ENCODE data around the gene XXYLT1.
"Not testable (repeated sequence)": the region's sequence is repeated elsewhere in the genome, so short reads cannot be mapped to it uniquely, and the experiment has no call there.

XXYLT1 gene

DNA sequence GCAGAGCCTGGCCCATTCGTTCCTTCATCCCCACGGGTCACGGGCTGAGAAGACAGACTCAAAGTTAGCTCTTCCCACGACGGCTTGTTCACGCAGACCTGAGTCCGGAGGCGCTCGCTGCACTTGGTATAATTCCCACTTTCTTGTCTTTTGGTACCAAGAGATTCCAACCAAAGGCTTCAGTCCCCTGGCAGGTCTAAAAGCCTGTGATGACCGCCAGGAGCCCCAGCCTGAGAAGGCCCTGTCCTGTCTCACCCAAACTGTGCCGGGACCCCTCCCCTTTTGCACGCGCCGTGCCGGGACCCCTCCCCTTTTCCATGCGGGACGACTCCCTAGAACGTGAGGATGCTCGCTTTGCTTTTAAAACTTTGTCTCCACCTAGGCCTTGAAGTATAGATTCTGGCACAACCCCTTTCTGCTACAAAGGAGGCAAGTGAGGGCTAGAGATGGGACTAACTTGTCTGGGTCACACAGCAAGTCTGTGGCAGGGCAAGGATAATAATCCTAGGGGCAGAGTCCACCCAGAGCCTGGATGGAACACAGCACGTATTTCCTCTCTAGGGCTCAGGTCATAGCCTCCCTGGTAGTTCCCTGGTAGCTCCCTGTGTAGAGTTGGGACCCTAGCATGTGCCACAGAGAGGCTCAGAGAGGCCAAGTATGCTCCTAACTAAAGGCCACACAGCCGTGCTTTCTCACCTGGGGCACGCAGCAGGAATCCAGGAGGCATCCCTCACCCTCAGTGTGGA is 211.3 kb downstream of the XXYLT1 start:
- DNase-seq, result no peak

- DNase-seq, result no peak
Observed at GRCh38 chr3:195059006-195059350, 212.0 kb downstream of the XXYLT1 start.

- no peak for DNase-seq
Observed at GRCh38 chr3:195058336-195059005, 212.5 kb downstream of the XXYLT1 start.

GRCh38 chr3:195057716-195058115 is 213.2 kb downstream of the XXYLT1 start:
- DNase-seq, result no peak

- DNase-seq, result no peak
Observed at GRCh38 chr3:195056506-195056905, 214.5 kb downstream of the XXYLT1 start.

- DNase-seq, result no peak
Observed at GRCh38 chr3:195054311-195054710, 216.6 kb downstream of the XXYLT1 start.

DNA sequence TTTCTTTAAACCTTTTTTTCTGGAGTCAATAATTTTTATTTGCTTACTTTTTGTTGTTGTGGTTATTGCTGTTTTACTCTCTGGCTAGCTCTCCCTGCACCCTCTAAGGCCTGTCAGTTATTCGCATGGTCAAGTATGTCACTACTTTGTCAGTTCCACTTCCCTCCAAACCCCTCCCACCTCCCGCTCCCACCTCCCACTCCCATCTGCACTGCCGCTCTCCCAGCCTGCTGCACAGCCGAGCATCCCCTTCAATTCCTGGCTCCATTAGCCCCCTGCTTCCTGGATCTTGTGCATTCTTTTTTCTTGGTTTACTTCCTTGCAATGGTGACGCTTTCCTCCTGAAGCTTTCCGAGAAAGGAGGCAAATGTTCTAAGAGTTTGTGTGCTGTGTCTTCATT is 218.0 kb downstream of the XXYLT1 start:
- no peak for DNase-seq

DNA sequence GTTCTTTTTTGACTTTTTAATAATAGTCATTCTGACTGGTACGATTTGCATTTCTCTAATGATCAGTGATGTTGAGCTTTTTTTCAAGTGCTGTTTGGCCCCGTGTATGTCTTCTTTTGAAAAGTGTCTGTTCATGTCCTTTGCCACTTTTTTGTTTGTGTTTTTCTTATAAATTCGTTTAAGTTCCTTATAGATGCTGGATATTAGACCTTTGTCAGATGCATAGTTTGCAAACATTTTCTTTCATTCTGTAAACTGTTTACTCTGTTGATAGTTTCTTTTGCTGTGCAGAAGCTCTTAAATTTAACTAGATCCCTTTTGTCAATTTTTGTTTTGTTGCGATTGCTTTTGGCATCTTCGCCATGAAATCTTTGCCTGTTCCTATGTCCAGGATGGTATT is 220.7 kb downstream of the XXYLT1 start:
- DNase-seq, result not testable (repeated sequence)

- DNase-seq, result no peak
Observed at GRCh38 chr3:195048059-195048905, 222.7 kb downstream of the XXYLT1 start.

GRCh38 chr3:195047536-195047935 is 223.4 kb downstream of the XXYLT1 start:
- no peak for DNase-seq

GRCh38 chr3:195046441-195046840 is 224.5 kb downstream of the XXYLT1 start:
- no peak for DNase-seq

DNA sequence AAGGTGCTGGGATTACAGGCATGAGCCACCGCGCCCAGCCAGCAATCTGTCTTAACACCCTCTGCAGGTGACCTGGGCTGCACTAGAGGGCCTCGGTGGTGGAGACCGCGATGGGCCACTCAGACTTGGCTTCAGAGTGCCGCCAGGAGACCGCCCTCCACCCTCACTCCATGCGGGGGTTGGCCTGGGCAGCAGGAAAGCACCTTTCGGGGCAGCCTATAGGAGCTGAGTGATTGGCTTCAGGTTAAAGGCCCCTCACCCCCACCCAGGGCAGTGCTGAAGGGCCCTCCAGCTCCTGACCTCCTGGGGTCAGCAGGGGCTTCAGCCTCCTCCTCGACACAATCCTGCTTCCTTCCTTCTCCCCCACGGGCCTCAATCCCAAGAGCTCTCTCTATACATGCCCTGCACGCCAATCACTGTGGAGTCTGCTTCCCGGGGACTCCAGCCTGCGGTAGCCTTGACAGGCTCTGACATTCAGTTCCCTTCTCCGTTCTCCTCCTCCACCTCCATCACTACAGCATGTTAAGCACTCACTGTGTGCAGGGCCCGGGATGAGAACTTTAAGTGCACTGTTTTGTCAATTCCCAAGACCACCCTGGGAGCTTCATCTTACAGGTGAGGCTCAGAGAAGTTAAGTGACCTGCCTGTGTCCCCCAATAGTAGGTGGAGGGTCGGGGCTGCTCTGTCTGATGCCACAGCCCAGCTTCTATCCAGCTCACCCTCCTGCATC is 225.3 kb downstream of the XXYLT1 start:
- no peak for DNase-seq

DNA sequence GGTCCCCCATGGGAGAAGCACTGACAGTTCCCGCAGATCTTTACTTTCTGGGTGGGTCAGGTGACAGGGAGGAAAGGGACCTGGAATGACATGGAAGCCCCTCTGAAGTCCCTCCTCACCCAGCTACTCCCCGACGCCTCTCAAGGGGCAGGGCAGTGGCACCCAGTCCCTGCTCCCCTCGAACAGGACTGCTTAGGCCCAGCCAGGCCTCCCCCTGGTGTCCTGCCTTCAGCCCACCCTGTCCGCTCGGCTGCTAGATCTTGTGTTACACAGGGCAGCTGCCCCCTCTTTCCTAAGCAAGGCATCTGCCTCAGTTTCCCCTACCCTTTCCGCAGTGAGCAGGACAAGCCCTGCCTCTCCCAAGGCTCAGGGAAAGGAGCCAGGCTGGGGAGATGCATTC is 226.5 kb downstream of the XXYLT1 start:
- no peak for DNase-seq

DNA sequence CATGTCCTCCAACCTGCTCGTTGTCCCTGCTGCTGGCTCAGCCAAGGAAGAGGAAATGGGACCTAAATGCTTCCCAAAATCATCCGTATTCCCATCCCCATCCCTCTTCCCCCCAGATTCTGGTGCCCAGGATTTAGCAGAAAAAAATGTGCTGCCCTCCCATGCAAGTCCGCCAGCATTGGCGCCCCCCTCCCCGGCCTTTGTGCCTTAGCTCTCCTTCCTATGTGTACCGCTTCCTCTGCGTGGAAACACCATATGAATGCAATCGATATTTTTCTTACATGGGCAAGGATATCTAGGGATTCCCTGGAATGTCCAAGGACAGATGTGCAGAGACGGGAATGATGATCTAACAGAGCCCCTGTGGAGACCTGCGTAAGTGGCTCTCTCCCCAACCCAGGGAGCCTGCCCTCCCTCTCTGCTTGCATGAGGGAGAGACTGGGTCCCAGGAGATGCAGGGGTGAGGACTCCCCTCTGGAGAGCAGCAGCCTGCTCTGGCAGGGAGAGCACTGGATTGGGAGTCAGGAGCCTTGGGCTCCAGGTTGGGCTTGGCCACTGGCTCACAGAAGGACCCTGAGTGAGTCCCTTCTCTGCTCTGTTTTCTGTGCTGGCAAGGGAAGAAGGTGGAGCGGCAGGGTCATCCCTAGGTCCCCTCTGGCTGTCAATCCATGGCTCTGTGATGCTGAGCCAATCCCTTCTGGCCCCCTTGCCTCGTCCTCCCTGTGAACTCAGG is 227.2 kb downstream of the XXYLT1 start:
- no peak for DNase-seq

DNA sequence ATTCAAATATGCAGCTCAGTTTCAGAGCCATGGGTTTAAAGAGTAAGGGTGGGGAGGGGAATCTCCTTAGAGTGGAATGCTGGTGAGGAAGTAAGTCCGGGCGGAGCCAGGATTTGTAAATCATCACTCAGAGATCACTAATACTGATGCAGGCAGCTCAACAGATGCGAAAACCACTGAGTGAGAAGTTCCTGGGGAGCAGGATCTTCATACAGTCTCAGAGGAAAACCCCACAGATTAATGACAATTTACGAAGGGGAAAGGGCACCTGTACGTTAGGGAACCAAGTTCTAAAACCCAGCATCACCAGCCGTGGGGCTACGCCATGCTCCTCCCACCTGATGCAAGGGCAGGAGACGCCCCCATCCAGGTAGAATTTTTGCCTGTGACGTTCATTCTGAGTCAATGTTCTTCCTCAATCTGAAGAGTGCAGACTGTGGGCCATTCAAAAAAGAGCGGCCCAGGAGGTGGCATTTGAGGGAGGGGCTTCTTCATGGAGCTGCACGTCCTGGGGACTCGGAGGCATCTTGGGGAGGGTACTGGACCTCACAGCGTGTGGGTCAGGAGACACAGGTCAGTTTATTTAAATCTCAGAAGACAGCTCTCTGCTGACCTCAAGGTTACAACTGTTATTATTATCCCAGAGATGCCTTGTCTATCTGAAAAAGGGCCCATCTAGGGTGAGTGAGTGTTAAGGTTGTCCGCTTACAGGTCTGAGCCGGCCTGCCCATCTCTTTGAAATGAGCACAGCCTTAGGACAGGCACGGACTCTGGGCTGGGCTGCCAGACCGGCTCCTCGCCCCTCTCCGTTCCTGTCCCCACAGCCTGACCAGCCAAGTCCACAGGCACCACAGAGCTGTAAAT is 228.0 kb downstream of the XXYLT1 start:
- no peak for DNase-seq

GRCh38 chr3:195041871-195042742 is 228.9 kb downstream of the XXYLT1 start:
- DNase-seq, result no peak

DNA sequence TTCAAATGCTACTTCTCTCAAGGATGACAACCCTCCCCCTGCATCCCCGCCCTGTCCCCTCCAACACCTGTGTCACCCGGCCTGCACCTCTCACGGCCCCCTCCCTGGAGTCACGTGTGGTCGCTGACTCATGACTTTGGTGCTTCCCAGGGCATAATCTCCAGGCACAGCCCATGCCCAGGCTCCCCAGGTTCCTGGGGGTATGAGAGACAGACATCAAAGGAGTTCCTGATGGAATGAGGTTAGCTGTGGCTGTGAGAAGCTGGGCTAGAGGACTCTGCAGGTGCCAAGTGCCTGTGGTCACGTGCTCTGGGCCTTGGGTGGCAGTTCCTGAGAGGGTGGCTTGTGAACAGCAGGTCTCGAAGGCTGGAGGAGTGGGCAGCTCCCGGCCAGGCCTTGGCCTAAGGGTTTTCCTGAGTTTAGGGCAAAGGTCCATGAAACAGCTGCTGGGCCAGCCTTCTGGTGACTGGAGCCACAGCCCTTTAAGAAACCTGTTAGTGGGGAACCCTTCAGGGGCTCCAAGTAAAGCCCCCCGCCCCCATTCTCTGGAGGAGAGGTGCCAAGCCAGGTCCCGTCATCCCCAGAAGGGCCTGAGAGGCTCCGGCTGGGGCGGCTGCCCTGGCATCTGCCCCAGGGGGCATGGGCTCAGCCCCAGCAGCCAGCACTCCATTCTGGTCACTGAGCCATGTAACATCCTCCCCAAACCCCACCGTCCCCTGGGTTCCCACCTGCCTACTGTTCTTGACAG is 230.0 kb downstream of the XXYLT1 start:
- DNase-seq, result no peak

DNA sequence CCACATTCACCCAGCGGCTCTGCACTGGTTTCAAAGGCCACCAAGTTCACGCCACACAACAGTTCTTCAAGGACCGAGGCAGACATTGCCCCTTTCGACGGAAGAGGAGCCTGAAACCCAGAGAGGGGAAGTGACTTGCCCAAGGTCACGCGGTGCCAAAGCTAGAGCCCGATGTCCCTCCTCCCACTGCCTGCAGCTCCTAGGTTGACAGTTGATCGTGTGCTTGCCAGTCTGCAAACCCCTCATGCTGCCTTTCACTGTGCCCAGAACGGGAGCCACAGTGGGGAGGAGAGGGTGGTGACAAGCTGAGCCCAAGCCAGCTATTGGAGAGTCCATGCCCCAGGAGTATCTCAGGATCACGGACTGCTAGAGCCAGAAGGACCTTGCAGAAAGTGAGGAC is 230.9 kb downstream of the XXYLT1 start:
- DNase-seq, result no peak

GRCh38 chr3:195039180-195039843 is 231.6 kb downstream of the XXYLT1 start:
- peak; percentile 21 for DNase-seq
